Epithelial cell of proximal tubule (primary cell): ENCODE measurements around the gene ZKSCAN1. TPM values are rescaled to one million over a fixed set of nuclear protein-coding genes. Genes with fewer than 3 reads are reported as not detected.

Experiments
- DNase-seq: peaks from one replicate; pipeline ENCODE4 v3.0.0-alpha.2; 2011; ENCODE audit warnings: low read depth
- H3K4me3 ChIP-seq: 2 replicates; pipeline ENCODE4 v1.5.1; 2011; ENCODE audit warnings: low read depth, mild to moderate bottlenecking, low read length
- total RNA-seq: library from RNA; depleted of rRNA; stranded (reverse); fragments of >200 nt; gene quantifications from 2 replicates; pipeline ENCODE4 v1.2.3, GENCODE V29; 2015
- TF ChIP-seq, protein P1 (sequence below): conservative IDR thresholded peaks from 2 replicates; pipeline ENCODE4 v1.5.1; 2012; ENCODE audit warnings: low read depth, mild to moderate bottlenecking, low read length

ZKSCAN1 gene
- total RNA-seq, 1 donor from 2014 or later = 10.6 TPM

- TF ChIP-seq, protein P1, sequence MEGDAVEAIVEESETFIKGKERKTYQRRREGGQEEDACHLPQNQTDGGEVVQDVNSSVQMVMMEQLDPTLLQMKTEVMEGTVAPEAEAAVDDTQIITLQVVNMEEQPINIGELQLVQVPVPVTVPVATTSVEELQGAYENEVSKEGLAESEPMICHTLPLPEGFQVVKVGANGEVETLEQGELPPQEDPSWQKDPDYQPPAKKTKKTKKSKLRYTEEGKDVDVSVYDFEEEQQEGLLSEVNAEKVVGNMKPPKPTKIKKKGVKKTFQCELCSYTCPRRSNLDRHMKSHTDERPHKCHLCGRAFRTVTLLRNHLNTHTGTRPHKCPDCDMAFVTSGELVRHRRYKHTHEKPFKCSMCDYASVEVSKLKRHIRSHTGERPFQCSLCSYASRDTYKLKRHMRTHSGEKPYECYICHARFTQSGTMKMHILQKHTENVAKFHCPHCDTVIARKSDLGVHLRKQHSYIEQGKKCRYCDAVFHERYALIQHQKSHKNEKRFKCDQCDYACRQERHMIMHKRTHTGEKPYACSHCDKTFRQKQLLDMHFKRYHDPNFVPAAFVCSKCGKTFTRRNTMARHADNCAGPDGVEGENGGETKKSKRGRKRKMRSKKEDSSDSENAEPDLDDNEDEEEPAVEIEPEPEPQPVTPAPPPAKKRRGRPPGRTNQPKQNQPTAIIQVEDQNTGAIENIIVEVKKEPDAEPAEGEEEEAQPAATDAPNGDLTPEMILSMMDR = peak; percentile 32
- peak; percentile 13 for DNase-seq
- H3K4me3 ChIP-seq = no peak overlapping the region
Observed at GRCh38 chr7:100044718-100045117, 29.3 kb downstream of the ZKSCAN1 start.

DNA sequence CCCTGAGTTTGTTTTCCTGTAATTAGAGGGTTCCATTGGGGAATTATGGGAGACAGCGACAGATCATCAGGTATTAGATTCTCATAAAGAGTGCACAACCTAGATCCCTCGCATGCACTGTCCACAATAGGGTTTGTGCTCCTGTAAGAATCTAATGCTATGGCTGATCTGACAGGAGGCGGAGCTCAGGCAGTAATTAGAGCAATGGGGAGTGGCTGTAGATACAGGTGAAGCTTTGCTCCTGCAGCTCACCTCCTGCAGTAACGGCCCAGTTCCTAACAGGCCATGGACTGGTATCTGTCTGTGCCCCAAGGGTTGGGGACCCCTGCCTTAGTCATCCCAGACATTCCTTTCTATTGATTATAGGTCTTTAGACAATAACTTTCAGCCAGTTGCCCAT is 33.3 kb downstream of the ZKSCAN1 start:
- H3K4me3 ChIP-seq = no peak overlapping the region
- DNase-seq = no peak
- TF ChIP-seq, protein P1 = no peak

DNA sequence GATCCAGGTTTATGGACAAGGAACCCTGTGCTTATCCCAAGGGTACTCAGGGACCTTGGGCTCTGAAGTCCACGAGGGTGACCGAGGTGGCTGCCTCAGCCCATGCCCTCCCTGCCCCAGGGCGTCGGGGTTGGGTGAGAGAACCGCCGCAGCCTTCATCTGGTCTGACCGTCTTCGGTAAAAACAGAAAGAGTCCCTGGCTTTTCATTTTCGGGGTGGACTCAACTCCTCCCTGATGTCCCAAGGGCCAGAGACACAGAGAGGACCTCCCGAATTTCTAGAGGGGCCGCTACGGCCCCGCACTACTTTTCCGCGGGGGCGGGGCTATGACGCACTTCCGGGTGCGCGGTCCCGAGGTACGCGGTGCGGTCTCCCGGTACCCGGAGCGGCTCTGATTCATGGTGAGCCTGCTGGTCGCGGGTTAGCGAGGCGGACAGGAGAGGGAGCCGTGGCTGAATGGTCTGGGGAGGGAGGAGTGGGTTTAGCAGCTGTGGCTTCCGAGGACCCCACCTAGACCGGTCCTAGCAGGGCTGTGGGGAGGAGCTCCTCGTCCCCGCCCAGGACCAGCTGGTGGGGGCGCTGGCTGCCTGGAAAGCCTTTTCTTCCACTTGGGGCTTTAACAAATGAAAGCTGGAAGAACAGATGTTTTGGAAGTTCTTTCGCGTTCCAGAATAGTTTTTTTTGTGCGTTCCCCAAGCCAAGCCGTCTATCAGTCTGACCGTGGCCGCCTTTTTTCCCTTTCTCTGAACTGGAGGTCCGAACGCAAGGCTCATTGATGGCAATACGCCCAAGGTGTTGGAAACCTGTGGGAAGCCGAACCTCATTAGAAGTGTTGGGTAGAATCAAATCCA is 34.3 kb downstream of the ZKSCAN1 start, which contains the start of gene ZSCAN21:
ZSCAN21 (plus strand) TSS at position 334 of the 851 bp plus-strand sequence. CDS start 7,233 bp downstream, outside the sequence.
- H3K4me3 ChIP-seq = peak within 1 kb of the TSS; percentile 97
- DNase-seq = peak; percentile 22
- TF ChIP-seq, protein P1 = peak; percentile 15

- TF ChIP-seq, protein P1 = no peak
- H3K4me3 ChIP-seq = no peak overlapping the region
- DNase-seq = no peak
Observed at GRCh38 chr7:100051611-100052010, 36.2 kb downstream of the ZKSCAN1 start.

GRCh38 chr7:100053215-100053614 is 37.8 kb downstream of the ZKSCAN1 start:
- TF ChIP-seq, protein P1 = peak; percentile 48
- peak; percentile 54 for DNase-seq
- no peak overlapping the region for H3K4me3 ChIP-seq

DNA sequence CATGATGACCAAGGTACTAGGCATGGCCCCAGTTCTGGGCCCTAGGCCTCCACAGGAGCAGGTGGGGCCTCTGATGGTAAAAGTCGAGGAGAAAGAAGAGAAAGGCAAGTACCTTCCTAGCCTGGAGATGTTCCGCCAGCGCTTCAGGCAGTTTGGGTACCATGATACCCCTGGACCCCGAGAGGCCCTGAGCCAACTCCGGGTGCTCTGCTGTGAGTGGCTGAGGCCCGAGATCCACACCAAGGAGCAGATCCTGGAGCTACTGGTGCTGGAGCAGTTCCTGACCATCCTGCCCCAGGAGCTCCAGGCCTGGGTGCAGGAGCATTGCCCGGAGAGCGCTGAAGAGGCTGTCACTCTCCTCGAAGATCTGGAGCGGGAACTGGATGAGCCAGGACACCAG is 41.6 kb downstream of the ZKSCAN1 start:
- no peak overlapping the region for H3K4me3 ChIP-seq
- TF ChIP-seq, protein P1 = no peak
- no peak for DNase-seq
